ENCODE results near the gene AP3B1. TPM values are rescaled to one million over a fixed set of nuclear protein-coding genes. Genes with fewer than 3 reads are reported as not detected.

Gene AP3B1
- polyA plus RNA-seq (ENCODE audit: insufficient read length) = 35.7 TPM

- DNase-seq = peak; percentile 99
These were observed at the start of gene AP3B1 for GRCh38 chr5:78294248-78295034. Gene AP3B1, minus strand, starts transcription at chr5:78294698. Its CDS starts 119 bp downstream, at chr5:78294579.

- DNase-seq = no peak
These were observed 46.9 kb upstream of the AP3B1 start for GRCh38 chr5:78341440-78341839.

GRCh38 chr5:78339617-78340436 is 45.3 kb upstream of the AP3B1 start:
- no peak for DNase-seq

- no peak for DNase-seq
These were observed 42.2 kb upstream of the AP3B1 start for GRCh38 chr5:78336698-78337097.

DNA sequence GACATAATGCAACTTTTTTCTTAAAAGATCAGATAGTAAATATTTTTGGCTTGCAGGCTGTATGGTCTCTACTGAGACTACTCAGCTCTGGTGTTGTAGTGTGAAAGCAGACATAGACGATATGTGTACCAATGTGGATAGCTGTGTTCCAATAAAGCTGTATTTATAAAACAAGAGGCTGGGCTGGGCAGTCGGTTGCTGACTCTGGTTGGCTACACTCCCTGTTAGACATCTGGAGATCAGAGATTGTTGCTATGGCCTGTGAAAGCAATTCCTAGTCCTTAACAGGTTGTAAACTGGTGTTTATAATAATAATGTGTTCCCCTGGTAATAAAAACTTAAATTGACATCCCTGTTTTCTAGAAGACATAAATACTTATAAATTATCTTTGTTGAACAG is 41.5 kb upstream of the AP3B1 start:
- DNase-seq = no peak

DNA sequence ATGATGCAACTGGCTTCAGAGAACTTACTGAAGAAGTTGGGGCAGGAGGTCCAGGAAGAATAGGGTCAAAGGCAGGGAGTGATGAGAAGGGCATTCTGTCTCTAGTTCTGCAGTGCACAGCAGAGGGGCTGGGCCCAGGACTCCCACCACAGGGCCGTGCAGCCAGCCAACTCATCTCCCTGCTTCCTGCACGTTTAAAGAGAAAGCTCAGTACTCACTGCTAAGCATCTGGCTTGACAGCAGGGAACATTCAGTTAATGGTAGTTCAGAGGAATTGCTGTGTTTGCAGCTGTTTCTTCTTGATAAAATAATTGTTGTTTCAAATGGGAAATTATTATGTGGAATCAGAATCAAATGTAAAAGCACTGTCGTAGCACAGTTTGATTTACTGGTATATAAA is 40.3 kb upstream of the AP3B1 start:
- DNase-seq = no peak

GRCh38 chr5:78331523-78332080 is 37.1 kb upstream of the AP3B1 start:
- no peak for DNase-seq

- no peak for DNase-seq
These were observed 34.2 kb upstream of the AP3B1 start for GRCh38 chr5:78328585-78329173.

- DNase-seq = no peak
These were observed 33.4 kb upstream of the AP3B1 start for GRCh38 chr5:78327761-78328510.

- no peak for DNase-seq
These were observed 32.4 kb upstream of the AP3B1 start for GRCh38 chr5:78326930-78327329.

- no peak for DNase-seq
These were observed 28.7 kb upstream of the AP3B1 start for GRCh38 chr5:78323241-78323640.

- DNase-seq = peak; percentile 16
These were observed 25.9 kb upstream of the AP3B1 start for GRCh38 chr5:78320401-78320800.

GRCh38 chr5:78318337-78318736 is 23.8 kb upstream of the AP3B1 start:
- no peak for DNase-seq

- DNase-seq = no peak
These were observed 23.0 kb upstream of the AP3B1 start for GRCh38 chr5:78317515-78317914.

GRCh38 chr5:78308703-78309102 is 14.2 kb upstream of the AP3B1 start:
- no peak for DNase-seq

DNA sequence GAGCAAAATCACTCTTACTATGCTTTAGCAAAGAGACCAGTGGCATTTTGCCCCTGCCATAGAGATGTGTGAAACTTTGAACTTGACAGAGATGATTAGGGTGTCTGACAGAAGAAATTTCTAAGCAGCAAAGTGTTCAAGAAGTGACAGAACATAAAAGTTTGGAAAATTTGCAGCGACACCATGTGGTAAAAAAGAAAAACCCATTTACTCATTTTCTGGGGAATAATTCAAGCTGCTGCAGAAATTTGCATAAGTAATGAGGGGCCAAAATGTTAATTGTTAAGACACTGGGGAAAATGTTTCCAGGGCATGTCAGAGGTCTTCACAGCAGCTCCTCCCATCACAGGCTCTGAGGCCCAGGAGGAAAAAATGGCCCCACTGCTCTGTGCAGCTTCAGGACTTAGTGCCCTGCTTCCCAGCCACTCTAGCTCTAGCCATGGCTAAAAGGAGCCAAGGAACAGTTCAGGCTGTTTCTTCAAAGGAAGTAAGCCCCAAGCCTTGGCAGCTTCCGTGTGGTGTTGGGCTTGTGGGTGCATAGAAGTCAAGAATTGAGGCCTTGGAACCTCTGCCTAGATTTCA is 6.1 kb upstream of the AP3B1 start:
- DNase-seq = no peak

DNA sequence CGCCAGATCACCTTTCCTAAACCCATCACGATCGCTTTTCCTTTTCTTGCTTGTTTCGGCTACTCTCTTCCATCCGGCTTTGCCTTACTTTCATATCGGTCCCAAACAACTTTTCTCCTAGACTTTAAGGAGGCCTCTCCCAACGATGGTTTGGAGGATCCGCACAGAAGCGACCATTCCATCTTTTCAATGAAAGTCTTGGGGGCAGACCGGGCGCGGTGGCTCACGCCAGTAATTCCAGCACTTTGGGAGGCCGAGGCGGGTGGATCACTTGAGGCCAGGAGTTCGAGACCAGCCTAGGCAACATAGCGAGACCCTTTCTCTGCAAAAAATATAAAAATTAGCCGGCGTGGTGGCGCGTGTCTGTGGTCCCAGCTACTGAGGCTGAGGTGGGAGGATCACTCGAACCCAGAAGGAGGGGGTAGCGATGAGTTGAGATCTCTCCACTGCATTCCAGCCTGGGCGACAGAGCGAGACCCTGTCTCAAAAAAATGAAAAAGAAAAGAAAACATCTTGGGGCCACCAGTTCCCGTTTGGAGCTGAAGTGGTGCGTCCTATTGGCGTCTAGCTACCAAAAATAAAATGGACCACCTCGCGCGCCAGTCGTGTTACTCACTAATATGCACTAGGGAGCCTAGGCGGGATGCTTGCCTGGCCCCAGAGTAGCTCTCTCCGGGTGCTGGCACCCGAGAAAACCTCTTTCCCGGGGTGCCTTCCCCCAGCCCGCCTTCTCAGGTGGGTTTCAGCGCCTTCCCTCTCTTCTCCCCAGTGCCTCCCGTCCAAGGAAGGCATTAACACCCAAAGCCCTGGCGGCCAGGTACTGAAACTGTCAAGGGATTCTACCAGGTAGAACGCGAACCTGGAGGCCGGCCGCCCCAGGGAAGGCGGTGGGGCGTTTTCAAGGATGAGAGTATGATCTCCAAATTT is 800 bp upstream of the AP3B1 start:
- DNase-seq = no peak

DNA sequence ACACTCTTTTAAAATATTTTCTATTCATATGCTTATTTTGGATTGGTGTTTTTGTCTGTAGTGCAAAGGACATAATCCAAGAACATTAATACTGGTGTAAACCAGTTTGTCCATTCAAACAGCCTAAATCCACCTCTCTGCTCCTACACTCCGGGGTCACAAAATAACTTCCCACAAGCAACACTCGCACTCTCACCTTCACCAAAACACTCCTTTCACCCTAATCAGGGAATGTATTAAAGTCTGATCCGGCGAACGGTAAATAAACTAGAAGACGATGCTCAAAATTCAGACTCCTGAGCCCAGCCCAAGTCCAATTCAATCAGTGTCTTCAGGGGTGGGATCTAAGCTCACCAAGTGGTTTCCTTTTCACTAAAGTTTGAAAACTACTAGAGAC is 649 bp downstream of the AP3B1 start:
- DNase-seq = peak; percentile 27

DNA sequence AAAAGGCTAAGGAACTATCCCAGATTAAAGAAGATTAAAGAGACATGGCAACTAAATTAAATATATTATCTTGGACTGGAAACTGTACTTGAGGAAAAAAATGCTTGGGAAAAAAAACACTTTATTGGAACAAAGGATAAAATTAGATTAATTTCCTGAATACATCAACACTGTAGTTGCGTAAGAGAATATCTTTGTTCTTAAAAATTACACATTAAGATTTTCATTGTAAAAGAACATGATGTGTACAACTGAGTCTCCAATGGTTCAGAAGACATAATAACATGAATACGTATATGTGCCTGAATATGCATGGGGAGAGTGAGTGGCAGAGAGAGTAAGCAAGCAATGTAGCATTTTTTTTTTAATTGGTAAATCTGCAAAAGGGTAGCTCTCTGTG is 2.8 kb downstream of the AP3B1 start:
- no peak for DNase-seq

GRCh38 chr5:78289911-78290310 is 4.6 kb downstream of the AP3B1 start:
- no peak for DNase-seq

GRCh38 chr5:78288246-78288645 is 6.3 kb downstream of the AP3B1 start:
- no peak for DNase-seq
